GM19438 (cell line): ENCODE measurements around the gene SORCS2.

Experiments used
- ATAC-seq: cut with Tn5 transposase; IDR thresholded peaks from one replicate; pipeline ENCODE4 v1.9.1; 2021; ENCODE audit warnings: low read depth; ENCODE audit not compliant: unreplicated experiment

The SORCS2 gene

DNA sequence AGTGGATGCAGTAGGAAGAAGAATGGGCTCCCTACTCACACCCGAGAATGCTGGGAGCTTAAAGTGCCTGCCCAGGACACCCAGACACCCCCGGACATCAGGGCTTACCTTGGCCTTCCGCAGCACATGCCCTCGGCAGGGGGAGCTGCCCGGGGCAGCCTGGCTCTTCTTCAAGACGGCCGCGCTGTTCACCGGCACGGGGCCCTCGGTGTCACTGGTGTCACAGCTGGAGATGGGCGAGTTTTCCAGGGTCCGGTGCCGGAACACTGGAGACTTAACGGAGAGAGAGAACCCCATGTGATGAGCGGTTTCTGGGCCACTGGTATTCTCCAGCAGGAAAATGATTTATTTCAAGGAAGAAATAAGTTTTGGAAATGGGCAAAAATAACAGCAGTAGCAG lies 576.4 kb downstream of the SORCS2 start:
- ATAC-seq = no peak

DNA sequence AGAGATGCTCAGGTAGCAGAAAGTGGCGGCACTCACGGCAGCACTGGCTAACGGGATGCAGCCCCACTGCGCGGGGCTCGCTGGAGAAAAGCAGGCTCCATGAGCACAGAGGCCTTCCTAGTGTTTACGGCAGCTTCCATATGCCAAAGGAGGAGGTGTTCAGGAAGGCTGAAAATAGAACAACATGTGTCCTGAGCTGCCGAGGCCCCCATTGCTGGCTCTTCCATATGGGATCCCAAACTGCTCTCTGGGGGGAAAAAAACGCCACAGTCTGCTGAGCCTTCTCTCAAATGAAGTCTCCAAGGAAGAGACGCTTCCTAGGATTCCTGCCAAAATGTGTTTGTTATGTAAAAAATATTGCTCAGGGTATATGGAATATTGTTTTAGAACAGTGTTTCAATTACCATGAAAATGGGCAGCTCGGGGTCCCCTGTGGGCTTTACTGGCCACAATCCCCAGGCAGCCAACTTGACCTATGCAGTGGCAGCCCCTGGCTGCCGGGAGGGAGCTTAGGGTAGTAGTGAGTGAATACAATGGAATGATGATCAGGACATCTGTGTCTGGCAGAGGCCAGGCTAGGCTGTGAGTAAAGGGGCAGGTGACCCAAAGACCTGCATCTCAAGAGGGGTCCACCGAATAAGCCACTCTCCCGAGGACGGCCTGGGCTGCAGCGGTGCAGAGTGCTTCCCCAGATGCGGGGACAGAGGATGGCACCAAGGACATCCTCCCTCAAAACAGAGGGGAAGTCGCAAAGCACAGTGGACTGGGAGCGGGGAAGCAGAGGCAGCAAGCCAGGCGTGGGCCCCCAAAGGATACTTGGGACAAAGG lies 577.3 kb downstream of the SORCS2 start:
- no peak for ATAC-seq

DNA sequence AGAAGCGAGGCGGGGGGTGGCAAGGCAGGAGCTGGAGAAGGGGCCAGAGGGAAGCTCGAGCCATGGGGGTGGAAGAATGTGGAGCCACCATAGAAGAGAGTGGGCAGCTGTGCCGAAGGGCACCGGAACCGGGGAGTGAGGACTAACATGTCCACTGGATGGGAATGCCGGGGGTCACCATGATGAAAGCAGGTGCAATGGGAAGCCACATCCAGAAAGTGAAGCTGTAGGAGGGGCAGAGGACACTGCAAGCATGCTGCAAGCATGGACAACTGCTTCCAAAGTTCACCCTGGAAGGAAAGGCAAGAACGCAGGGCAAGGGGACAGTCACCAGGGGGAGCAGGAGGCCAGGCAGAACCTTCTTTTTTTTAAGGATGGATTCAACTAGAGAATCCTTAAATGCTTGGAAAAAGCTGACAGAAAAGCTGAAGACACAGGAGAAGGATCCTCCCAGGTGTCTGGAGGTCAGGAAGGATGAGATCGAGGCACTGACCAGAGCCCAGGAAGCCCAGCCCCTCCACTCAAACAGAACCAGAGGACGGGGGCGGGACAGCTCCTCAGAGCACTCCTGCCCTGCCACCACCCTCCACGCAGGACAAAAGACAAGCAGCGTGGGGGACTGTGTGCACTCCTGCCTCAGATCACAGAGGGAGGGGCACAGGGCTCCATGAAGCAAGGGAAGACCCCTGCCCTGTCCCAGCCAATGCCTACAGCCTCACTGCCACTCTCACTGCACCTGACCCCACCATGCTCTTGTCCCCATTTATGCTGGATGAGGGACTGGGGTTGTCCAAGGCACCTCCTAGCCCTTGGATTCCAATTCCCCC lies 578.1 kb downstream of the SORCS2 start:
- ATAC-seq = no peak

DNA sequence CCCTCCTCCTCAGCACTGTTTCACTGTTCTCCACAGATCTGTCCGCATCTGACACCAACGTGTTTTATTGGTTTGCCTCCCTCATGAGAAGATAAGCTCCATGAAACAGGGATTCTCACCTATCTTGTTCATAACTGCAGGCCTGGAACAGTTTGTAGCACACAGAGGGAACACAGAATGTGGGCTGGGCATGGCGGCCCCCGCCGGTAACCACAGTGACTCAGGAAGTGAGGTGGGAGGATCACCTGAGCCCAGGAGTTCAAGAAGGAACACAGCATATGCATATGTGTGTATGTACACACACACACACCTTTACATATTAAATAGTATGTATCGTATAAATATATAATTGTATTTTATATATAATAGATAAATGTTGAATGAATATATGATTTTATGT lies 578.7 kb downstream of the SORCS2 start:
- ATAC-seq = no peak

DNA sequence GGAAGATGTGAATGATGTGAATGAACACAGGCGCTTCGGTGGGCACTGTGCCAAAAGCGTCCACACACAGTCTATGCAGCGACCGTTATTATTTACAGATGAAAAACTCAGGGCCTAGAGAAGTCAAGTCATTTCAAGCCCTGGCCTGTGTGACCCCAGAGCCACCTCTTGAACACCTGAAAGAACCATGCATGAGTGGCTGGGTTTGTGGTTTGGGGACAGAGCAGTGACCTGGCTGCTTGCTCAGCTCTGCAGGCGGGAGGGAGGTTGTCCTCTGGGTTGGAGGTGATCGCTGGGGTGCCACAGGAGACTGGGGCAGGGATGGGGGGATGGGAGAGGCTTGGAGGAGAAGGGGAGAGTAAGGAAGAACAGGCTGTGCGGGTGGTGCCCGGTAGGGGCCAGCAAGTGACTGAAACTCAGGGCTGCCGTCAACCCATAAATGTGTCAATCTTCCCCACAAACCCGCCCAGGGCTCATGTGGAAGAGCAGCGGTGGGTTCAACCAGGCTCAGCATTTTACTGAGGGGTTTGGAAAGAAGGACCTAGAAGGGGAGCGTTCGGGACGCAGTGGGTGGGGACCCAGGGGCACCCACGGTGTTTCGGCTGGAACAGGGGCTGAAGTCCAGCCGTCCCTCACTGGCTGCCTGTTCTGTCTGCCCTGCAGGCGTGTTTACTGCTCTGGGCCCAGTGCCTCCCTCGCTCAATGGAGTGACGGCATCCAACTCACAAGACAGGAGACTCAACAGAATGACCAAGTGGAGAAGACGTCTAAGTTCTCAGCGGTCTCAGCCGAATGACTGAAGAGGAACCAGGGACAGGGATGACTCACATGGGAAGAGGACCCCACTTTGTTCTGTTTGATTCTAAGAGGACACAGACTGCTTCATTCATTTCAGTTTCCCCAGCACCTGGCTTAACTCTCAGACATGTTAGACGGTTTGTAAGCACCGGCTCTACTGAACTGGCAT lies 579.5 kb downstream of the SORCS2 start:
- peak; percentile 93 for ATAC-seq

DNA sequence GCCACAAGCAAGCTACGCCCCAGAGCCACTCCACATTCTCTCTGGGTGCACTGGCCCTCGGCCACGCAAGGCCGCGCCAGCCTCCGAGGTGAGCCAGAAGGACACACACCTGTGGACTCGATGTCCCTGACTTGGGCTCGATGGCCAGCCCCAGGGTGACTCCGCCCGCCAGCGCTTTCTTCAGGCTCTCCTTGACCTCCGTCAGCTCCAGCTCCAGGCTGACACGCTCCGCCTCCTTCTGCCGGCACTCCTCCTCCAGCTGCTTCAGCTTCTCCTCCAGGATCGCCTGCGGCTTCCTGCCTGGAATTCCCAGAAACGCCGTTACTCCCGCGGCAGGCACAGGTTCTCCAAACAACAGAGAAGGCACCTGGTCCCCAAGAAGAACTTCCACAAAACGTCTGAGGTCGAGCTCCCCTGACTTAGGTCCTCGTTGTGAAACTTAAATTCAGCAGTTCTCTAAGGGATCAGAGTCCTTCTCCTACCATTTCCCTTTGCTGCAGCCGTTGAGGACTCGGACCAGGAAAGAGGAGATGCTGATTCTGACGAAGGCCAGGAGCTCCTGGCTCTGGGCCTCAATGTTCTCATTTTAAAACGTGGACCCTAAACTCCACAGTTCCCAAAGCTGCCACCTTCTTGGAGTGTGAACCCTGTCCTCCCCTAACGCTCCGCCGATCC lies 580.5 kb downstream of the SORCS2 start:
- ATAC-seq = no peak

DNA sequence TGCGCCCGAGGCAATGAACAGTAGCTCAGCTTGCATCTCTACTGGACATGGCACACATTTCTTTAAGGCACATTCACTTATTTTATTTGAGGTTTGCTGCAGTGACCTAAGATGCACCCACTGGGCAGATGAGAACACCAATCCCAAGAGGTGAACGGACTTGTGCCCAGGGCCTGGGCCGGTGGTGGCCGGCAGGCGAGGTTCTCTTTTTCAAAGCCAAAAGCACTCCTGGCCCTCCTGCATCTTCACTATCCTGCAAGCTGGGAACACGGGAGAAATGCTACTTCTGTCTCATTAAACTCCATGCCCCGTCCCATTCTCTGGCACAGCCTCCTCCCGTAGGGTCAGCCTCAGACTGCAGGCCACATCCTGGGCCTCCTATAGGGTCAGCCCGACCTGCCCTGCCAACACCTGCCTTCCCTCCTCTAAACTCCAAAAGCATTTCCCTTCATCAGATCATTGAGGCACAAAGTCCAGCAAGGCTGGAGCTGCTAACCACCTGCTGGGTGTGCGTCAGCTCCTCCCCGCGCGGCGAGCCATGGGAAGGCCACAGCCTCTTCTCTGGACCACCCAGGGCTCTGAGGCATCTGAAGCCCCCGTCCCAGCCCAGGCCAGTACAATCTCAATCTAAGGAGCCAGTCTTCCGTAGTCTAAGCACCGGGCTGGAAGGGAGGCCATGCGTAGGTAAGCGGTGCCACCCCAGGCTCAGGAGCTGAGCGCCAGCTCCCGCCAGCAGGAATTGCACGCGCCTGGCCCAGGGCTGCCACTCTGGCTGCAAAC lies 581.3 kb downstream of the SORCS2 start:
- no peak for ATAC-seq

DNA sequence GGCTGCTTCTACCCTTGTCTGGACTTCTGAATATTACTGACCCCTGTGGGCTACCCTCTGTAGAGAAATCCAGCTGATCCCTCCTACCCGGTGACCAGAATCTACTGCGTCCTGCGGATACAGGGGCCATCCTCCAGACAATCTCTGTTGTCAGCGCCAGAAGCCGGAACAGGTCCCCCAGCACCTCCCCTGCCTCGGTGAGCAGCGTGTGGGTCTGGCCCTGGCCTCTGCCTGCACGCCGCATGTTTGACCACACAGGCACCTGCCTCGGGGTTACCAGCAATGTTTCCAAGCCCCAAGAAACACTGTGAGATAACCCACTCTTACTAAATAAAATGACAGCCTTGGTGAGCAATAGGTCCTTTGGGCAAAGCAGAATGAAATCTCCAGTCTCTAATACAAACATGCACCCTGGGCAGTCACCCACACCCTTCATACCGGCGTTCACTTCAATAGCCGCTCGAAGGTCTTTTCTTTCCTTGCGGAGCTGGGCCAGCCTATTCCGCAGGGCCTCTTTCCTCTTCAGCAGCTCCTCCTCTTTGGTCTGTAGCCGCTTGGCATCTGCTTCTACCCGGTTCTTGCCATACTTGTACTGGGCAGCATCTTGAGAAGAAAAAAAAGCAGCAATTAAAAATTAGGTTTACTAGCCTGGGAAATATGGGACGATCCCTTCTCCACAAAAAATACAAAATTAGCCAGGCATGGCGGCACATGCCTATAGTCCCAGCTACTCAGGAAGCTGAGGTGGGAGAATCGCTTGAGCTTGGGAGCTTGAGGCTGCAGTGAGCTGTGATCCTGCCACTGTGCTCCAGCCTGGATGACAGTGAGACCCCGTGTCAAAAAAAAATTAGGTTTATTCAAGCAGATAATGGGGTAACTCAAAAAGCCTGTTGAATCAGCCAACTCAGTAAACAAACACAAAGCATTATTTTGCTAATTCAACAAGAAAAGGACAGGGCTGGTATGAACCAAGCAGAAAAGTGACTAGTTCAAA lies 582.3 kb downstream of the SORCS2 start:
- no peak for ATAC-seq

DNA sequence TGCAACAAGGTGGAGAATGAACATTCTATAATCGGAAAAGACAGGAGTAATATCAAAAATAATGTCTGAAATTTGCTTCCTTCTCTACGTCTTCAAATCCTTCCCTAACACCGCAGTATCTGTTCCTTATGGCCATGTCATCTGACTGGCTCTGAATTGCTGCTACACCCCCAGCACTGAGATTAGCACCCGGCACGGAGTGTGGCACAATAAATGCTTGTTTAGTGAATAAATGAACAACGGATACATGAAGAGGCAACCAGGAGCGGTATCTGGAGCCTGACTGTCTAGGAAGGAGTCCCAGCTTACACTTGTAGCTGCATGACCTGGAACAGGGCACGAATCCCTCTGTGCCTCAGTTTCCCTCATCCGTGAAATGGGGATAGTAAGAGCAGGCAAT lies 583.1 kb downstream of the SORCS2 start:
- ATAC-seq = no peak

DNA sequence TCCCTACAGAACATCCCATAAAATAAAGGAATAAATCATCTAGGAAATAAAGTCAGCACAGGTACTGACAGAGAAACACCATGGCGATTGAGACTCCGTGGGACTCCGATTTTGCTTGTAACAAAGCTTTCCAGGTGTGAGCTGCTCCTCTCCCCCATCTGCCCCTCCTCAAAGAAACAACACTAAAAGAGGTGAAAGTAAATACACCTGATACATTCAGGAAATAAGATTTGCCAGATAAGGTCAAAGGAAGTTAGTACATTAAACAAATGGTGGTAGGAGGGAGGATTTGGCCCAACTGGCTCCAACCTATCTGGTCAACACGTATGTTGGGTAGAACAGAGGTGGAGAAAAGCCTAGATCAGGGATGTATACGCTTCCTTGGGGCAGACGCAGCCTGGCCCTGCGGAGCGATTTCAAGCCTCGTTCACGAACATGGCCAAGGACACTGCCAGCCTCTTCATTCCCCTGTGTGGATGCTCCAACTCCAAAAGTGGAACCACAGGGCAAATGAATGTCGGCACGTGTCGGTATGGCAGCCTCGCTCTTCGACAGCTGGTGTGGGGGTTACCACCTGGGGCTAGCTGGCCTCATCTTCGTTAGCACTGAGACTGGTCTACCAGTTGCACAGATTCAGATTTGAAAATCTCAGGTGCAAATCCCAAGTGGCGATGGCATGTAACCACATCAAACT lies 584.8 kb downstream of the SORCS2 start:
- no peak for ATAC-seq

DNA sequence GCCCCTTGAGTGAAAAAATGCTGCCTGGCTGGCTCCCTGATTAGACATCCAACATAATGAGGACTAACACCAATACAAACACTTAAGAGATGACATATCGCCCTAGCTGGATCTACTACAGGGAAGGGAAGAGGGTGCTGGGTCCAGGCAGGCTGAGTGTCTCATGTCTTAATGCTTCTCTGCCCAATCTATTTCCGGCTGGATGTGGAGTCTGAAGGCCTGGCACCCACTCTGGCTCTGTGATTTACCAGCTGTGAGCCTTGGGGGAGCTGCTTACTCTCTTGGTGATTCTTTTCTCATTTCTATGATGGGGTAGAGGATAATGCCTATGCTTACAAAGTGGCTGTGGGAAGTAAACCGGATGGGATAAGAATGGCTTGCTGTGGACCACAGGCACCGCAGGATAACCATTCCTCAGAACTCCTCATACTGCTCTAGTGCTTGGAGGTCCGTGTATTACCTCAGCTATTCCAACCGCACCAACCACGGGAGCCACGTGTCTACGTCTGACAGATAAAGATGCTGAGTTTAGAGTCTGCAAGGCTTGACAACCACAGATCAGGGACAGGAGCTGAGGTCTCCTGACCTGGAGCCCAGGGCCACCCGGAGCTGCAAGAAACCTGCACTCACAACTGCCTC lies 585.7 kb downstream of the SORCS2 start:
- no peak for ATAC-seq

DNA sequence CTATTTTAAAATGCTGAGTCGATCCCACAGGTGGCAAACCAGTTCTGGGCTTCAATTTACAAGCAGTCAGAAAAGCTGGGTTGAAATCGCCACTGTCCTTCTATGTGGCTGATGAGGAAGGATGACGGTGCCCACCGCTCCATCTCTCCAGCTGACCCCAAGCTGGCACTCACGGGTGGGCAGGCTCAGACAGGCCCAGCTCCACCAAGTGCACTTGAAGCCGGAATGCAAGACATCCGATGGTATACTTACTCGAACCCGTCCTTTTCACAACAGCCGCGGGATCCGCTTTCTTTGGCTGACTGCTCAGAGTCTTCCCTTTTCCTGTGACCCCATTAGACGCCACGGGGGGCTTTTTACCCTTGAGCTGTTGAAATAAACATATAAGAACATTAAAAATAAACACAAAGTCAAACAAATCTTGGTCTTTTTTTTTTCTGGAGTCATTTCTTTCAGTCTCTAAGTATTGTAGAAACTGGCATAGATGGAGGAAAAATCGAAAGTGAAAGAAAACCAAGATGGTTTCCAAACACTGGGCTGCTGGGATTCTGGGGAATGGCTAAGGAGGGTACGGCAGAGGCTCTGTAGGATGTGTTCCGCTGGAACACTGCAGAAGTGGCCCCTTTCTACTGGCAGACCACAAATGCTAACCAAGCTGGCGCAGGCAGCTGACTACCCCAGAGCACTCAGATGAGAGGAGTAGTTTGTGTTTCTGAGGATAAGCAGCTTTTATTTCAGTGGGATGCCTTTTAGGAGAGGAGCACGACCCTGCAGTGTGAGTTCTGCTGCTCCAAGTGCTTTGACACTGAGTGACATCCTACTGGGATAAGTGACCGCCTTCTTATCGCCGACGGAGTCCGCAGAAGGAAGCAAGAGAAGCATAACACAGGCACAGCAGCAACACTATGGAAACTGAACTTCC lies 586.4 kb downstream of the SORCS2 start:
- ATAC-seq = no peak

DNA sequence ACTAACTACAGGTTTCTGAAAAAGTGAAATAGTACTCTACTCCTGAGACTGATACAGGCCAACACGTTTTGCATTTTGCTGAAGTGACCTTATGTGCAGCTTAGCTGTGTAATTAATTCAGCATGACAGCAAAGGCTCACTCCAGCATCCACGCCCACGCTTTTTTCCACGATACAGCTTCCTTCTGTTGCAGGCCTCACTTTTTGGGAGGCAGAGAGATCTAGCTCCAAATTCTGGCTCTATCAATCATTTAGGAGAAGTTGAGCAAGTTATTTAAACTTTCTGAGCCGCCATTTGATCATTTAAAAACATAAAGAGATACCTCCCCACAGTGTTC lies 587.1 kb downstream of the SORCS2 start:
- ATAC-seq = no peak

DNA sequence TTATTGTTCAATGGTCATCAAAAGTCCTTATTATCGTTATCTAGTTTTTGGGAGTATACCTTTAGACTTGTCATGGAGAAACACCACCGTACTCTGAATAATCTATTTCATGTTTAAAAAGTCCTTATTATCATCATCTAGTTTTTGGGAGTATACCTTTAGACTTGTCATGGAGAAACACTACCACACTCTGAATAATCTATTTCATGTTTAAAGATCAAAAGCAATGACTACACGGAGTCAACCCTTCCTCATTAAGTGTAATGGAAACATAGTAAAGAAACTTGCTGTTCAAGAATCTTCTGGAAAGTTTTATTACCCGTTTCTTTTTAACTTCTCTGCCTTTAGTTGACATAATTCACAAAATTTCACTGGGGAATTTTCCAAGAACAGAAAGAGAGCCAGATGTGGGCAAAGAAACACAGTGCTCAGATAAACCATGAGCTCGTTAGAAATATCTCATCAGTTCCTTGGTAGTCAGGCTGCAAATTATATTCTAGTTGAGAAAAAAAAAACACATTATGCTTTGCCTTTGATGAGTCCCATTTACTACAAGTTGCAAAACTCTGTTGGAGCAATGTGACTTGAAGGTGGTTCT lies 588.5 kb downstream of the SORCS2 start:
- no peak for ATAC-seq

DNA sequence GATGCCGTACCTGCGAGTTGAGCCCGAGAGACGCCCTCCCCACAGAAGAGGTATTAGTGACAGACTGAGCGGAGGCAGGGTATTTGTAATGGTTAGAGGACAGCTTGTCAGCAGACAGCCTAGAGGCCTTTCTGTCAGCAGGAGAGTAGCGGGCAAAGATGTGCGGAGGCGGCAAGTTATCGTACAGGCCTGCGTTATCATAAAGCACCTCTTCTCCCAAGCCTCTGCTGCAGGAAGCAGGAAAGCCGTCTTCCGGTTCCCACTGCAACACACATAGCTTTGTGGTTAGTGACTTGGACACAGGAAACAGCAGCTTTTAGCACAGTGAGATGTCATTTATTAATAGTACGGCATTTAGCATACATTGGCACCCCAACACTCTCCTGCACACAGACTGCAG lies 589.0 kb downstream of the SORCS2 start:
- no peak for ATAC-seq

DNA sequence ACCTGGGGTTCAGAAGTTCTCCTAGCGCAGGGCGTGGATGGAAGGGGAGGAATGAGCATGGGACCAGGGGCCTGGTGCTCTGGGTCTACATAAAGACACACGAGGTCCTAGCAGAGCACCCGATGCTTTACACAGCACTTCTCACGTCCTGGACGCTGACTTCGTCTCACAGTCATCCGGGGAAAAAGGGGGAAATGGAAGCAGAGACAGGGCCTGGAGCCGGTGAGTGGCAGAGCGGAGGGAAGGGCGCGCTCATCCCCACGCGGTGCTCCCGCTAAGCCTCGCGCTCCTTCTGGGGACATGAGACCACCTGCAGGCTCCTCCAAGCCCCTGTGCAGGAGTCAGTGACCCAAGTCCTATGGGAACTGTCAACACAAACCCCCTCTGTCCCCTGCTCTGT lies 589.7 kb downstream of the SORCS2 start:
- no peak for ATAC-seq
